GM18867 (cell line): ENCODE measurements around the gene EOLA1.
"Not testable (repeated sequence)": the region's sequence is repeated elsewhere in the genome, so short reads cannot be mapped to it uniquely, and the experiment has no call there.

Experiments
- ATAC-seq: cut with Tn5 transposase; IDR thresholded peaks from one replicate; pipeline ENCODE4 v1.9.1; 2021; ENCODE audit warnings: mild to moderate bottlenecking, moderate library complexity; ENCODE audit not compliant: unreplicated experiment

Gene EOLA1

DNA sequence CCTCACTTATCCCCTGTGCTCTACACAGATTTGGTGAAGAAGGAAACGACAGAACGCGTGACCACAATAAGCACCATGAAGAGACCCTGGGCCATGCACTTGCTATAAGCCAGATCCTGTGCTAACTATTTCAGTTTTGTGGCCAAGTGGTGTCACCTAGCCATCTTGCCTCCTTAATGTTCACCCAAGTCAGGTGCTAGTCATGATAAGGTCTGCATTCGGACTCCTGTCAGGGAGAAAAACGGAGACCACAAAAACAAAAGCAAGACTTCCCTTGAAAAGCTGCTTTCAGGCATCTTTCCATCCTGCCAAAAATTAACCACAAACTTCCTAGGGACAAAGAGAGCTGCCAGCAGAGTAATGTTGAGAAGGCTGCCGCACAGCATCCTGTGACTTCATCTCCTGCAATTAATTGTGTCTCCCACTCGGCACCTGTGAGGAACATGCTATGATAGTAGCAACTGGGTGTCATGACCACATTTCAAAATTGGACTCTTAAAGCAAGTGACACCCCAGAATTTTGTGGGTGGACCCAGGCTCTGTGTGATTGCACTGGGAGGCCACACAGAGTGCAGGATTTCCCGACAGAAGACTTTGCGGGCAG lies 26.9 kb upstream of the EOLA1 start:
- no peak for ATAC-seq

- no peak for ATAC-seq
Measured at GRCh38 chrX:149515954-149516602, 24.7 kb upstream of the EOLA1 start.

GRCh38 chrX:149516604-149517003 lies 24.2 kb upstream of the EOLA1 start:
- no peak for ATAC-seq

GRCh38 chrX:149517308-149517707 lies 23.5 kb upstream of the EOLA1 start:
- no peak for ATAC-seq

- no peak for ATAC-seq
Measured at GRCh38 chrX:149518236-149518635, 22.6 kb upstream of the EOLA1 start.

DNA sequence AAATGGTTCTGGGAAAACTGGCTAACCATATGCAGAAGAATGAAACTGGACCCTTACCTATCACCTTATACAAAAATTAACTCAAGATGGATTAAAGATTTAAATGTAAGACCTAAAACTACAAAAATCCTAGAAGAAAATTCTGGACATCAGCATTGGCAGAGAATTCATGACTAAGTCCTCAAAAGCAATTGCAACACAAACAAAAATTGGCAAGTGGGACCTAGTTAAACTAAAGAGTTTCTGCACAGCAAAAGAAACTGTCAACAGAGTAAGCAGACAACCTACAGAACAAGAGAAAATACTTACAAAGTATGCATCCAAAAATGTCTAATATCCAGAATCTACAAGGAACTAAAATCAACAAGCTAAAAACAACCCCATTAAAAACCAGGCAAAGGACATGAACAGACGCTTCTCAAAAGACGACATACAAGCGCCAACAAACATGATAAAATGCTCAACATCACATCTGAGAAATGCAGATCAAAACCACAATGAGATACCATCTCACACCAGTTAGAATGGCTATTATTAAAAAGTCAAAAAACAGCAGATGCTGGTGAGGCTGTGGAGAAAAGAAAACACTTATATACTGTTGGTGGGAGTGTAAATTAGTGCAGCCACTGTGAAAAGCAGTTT lies 20.1 kb upstream of the EOLA1 start:
- not testable (repeated sequence) for ATAC-seq

- ATAC-seq, result no peak
Measured at GRCh38 chrX:149521438-149521837, 19.4 kb upstream of the EOLA1 start.

DNA sequence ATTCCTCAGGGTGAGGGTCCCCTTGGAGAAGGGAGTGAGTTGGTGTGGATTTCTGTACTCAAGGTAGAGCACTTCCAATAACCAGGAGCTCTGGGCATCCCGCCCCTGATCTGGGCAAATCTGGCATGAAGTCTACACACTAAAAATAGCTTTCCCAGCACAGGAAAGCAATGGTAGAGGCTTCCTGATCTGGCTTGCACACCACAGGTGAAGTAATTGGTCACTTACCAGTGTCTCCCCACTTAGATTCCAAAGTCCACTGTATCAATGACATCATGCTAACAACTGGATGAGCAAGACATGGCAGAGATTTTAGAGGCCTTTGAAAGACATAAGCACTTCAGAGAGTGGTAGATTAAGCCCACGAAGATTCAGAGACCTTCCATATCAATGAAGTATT lies 17.9 kb upstream of the EOLA1 start:
- ATAC-seq, result no peak

- ATAC-seq, result peak; percentile 88
Measured at GRCh38 chrX:149525389-149525788, 15.4 kb upstream of the EOLA1 start.

DNA sequence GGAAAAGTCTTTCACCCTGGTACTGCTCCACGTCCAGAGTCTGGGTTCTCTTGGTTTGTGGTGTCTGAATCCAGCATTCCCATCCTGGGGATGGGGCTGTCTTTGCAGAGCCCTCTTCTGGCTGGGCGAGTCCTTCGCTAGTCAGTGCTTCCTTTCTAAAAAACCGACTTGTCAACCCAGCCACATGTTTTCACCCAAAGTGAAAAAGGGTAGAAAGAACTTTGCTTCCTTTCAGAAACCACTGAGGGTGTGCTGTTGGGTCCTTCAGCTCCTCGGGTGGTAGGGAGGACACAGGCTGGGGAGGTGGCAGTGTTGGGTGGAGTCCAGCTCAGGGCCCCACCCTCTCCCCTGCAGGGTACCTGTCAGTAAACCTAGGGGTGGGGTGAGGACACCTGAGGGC lies 14.9 kb upstream of the EOLA1 start:
- ATAC-seq, result peak; percentile 61

- ATAC-seq, result not testable (repeated sequence)
Measured at GRCh38 chrX:149526318-149527033, 14.3 kb upstream of the EOLA1 start.

- ATAC-seq, result peak; percentile 45
Measured at GRCh38 chrX:149527705-149528104, 13.1 kb upstream of the EOLA1 start.

GRCh38 chrX:149528381-149528780 lies 12.4 kb upstream of the EOLA1 start:
- no peak for ATAC-seq

- ATAC-seq, result peak; percentile 56
Measured at GRCh38 chrX:149531599-149531998, 9.2 kb upstream of the EOLA1 start.

DNA sequence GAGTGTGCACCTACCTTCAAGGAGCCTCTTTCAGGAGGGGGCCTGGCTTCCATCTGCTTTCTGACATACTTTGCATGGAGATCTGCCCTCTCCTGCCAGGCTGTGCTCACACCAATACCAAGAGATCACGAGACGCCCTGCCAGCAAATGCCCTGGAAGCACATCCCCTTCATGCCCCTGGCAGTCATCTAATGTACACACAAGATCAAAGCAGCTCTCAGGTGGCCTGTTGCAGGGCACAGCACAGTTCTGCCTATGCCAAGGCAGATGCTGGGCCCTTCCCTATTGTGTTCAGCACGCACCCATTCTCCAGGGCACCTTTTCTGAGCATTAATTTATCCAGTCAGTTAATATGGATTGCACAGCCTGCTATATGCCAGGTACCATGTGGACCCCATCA lies 7.9 kb upstream of the EOLA1 start:
- not testable (repeated sequence) for ATAC-seq

- not testable (repeated sequence) for ATAC-seq
Measured at GRCh38 chrX:149533999-149534398, 6.8 kb upstream of the EOLA1 start.

GRCh38 chrX:149534926-149535602 lies 5.7 kb upstream of the EOLA1 start:
- not testable (repeated sequence) for ATAC-seq

DNA sequence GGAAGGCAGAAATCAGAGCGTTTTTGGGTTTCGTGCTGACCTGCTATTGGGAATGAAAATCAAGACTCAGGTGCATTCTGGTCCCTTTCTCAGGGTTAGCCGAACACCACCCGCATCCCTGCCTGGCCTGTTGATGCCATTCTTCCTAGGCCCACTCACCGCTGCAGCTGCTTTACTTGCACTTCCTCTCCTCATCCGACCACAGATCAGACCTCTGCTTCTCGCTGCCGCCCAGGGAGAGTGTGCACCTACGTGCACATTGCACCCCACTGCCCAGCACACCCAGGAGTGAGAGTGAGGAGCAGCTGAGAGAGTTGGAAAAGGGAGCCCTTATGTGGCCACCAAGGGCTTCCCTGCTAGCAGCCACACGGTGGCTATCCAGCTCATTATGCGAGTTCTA lies 3.3 kb upstream of the EOLA1 start:
- ATAC-seq, result not testable (repeated sequence)

- ATAC-seq, result peak; percentile 52
Measured at GRCh38 chrX:149539283-149540130, 1.3 kb upstream of the EOLA1 start.

- ATAC-seq, result peak; percentile 29
Measured at GRCh38 chrX:149540131-149540620, 636 bp upstream of the EOLA1 start.
